B cell (primary cell): Measurements from ENCODE around the gene TEX13A. TPM values are rescaled to one million over a fixed set of nuclear protein-coding genes. Genes with fewer than 3 reads are reported as not detected.

Source experiments
- ATAC-seq: fragments of 200-7000 bp; cut with Tn5 transposase; one replicate; pipeline ENCODE4 v1.10.0; 2021; ENCODE audit warnings: low read depth, mild to moderate bottlenecking, moderate number of reproducible peaks, moderate library complexity
- CTCF ChIA-PET: fragments of 350-600 bp; sonication (Branson Sonifier 250); formaldehyde crosslinking; loops from one replicate; lab custom pipeline; 2021; ENCODE audit warnings: antibody characterized with exemption, inconsistent platforms; lab: Charles Lee
- POLR2A ChIA-PET: fragments of 350-600 bp; sonication (Branson Sonifier 250); formaldehyde crosslinking; loops from one replicate; lab custom pipeline; 2021; ENCODE audit warnings: antibody characterized with exemption; lab: Charles Lee
- DNase-seq: peaks from one replicate; pipeline ENCODE4 v3.0.0; 2013
- H2AFZ ChIP-seq: 2 replicates; pipeline ENCODE4 v1.6.1; 2012; ENCODE audit warnings: mild to moderate bottlenecking, low read depth, low read length; ENCODE audit not compliant: insufficient read depth, poor library complexity, severe bottlenecking
- H3K27ac ChIP-seq, 2 donors: 1 replicate in 1 of 2; 2 replicates in 1 of 2; pipeline ENCODE4 v1.5.1; 2012 to 2013; ENCODE audit warnings: low read length in 2 of 2, mild to moderate bottlenecking in 2 of 2, moderate library complexity in 1 of 2
- H3K27me3 ChIP-seq, 4 experiments: fragments of 200-600 bp in 1 of 4; sonication (generic) in 1 of 4; replicated peaks in 1 of 4; 1 replicate in 2 of 4; 2 replicates in 2 of 4; pipeline versions ENCODE4 v1.6.1 to v1.7.0; 2013 to 2016; ENCODE audit warnings: low read length in 3 of 4, mild to moderate bottlenecking in 2 of 4, mixed read lengths in 1 of 4, moderate library complexity in 1 of 4; ENCODE audit not compliant: insufficient read depth in 4 of 4, control insufficient read depth in 3 of 4; ENCODE audit errors: control extremely low read depth in 1 of 4
- H3K36me3 ChIP-seq, 2 experiments: replicated peaks in 1 of 2; 1 replicate in 1 of 2; 2 replicates in 1 of 2; pipeline versions ENCODE4 v1.6.1 to v1.7.1; 2013; ENCODE audit warnings: low read length in 1 of 2; ENCODE audit not compliant: insufficient read depth in 2 of 2, control insufficient read depth in 1 of 2; ENCODE audit errors: control extremely low read depth in 1 of 2, extremely low read depth in 1 of 2
- H3K4me1 ChIP-seq, 2 donors: fragments of 200-600 bp in 1 of 2; sonication (generic) in 1 of 2; 1 replicate in 1 of 2; 2 replicates in 1 of 2; pipeline versions ENCODE4 v1.5.1 to v1.6.1; 2013 to 2017; ENCODE audit warnings: low read length in 2 of 2; ENCODE audit not compliant: control insufficient read depth in 2 of 2, insufficient read depth in 2 of 2
- H3K4me2 ChIP-seq: replicated peaks from 2 replicates; pipeline ENCODE3; 2012; ENCODE audit warnings: mild to moderate bottlenecking, low read depth, low read length; ENCODE audit not compliant: poor library complexity, severe bottlenecking
- H3K4me3 ChIP-seq, 5 experiments: fragments of 200-600 bp in 1 of 5; sonication (generic) in 1 of 5; 1 replicate in 3 of 5; 2 replicates in 2 of 5; pipeline versions ENCODE4 v1.5.1 to v1.7.0; 2011 to 2016; ENCODE audit warnings: low read length in 4 of 5, mild to moderate bottlenecking in 4 of 5, low read depth in 2 of 5, control low read depth in 1 of 5, moderate library complexity in 1 of 5; ENCODE audit not compliant: insufficient read depth in 1 of 5; ENCODE audit errors: control extremely low read depth in 1 of 5, extremely low read depth in 1 of 5
- H3K79me2 ChIP-seq: fragments of 200-600 bp; sonication (generic); one replicate; pipeline ENCODE4 v1.6.0; 2016; ENCODE audit warnings: low read length; ENCODE audit not compliant: control insufficient read depth, insufficient read depth
- H3K9ac ChIP-seq: fragments of 200-600 bp; sonication (generic); 2 replicates; pipeline ENCODE4 v1.6.1; 2017; ENCODE audit warnings: mild to moderate bottlenecking, low read length, moderate library complexity
- H3K9me3 ChIP-seq, 3 donors: one replicate each; pipeline versions ENCODE4 v1.6.1 to v1.7.1; 2013; ENCODE audit warnings: low read length in 2 of 3; ENCODE audit not compliant: control insufficient read depth in 2 of 3, insufficient read depth in 1 of 3; ENCODE audit errors: control extremely low read depth in 1 of 3
- H4K20me1 ChIP-seq: 2 replicates; pipeline ENCODE4 v1.6.0; 2012; ENCODE audit warnings: mild to moderate bottlenecking, low read length; ENCODE audit not compliant: insufficient read depth, control insufficient read depth, poor library complexity, severe bottlenecking
- H3K27ac Mint-ChIP-seq: one replicate; pipeline ENCODE4 v1.8.0; 2021; ENCODE audit warnings: mixed read lengths
- H3K27me3 Mint-ChIP-seq: one replicate; pipeline ENCODE4 v1.8.0; 2021; ENCODE audit warnings: mixed read lengths
- H3K4me1 Mint-ChIP-seq: one replicate; pipeline ENCODE4 v1.8.0; 2021; ENCODE audit warnings: mixed read lengths
- H3K4me3 Mint-ChIP-seq: one replicate; pipeline ENCODE4 v1.8.0; 2021; ENCODE audit warnings: mixed read lengths
- H3K9me3 Mint-ChIP-seq: one replicate; pipeline ENCODE4 v1.8.0; 2022; ENCODE audit warnings: mixed read lengths; ENCODE audit not compliant: insufficient read depth
- CTCF ChIP-seq: fragments of 200-600 bp; IDR thresholded peaks from one replicate; pipeline ENCODE4 v1.8.0; 2022; ENCODE audit warnings: antibody characterized with exemption, mild to moderate bottlenecking
- EZH2 ChIP-seq: IDR thresholded peaks from 2 replicates; pipeline ENCODE4 v1.6.1; 2012; ENCODE audit warnings: borderline replicate concordance, low read depth, mild to moderate bottlenecking, moderate library complexity, low read length; ENCODE audit not compliant: insufficient read depth, poor library complexity, severe bottlenecking
- WGBS: methylation state at CpG from one replicate; pipeline ENCODE4 v1.1.5; 2013; ENCODE audit warnings: missing lambda C conversion rate; ENCODE audit not compliant: insufficient coverage; 5-methylcytosine and 5-hydroxymethylcytosine counted together
- intact Hi-C: fragments of 100-400 bp; cut with micrococcal nuclease; formaldehyde crosslinking; loops from one replicate; pipeline ENCODE4 v1.10.0; 2022
- polyA plus RNA-seq: library from polyadenylated mRNA; depleted of rRNA; stranded (reverse); fragments of >200 nt; gene quantifications from 2 replicates; pipeline ENCODE4 v1.2.3, GENCODE V29; 2012
- total RNA-seq, 2 donors: library from RNA; stranded (reverse); fragments of 120-200 nt in 1 of 2; gene quantifications; 1 replicate in 1 of 2; 2 replicates in 1 of 2; pipeline versions ENCODE4 v1.2.3 to v1.2.4, GENCODE V29; 2013 to 2022

TEX13A gene
- total and polyA plus RNA-seq, 2 donors (not counting 1 experiment from before 2014, with no cell fraction given), result not detected

GRCh38 chrX:105219454-105220401, 766 bp downstream of the TEX13A start:
- H3K9ac ChIP-seq, result no peak overlapping the region
- TF ChIP-seq EZH2, result no peak
- no peak for TF ChIP-seq CTCF
- H3K27ac ChIP-seq, result no peak overlapping the region
- WGBS, result 90% methylated on average over 14 of the region's 26 CpGs
- no peak overlapping the region for H3K4me2 ChIP-seq
- ChIA-PET POLR2A (no interaction called here), CTCF (no interaction called here)
- no peak overlapping the region for H3K27ac Mint-ChIP-seq
- no peaks in the 10 kb centered on the region for H3K4me1 Mint-ChIP-seq
- no peaks in the 10 kb centered on the region for H4K20me1 ChIP-seq
- H3K4me3 ChIP-seq, result no peak overlapping the region
- no peaks in the 10 kb centered on the region for H3K79me2 ChIP-seq
- no peak overlapping the region for H3K4me3 Mint-ChIP-seq
- H3K4me1 ChIP-seq, result no peaks in the 10 kb centered on the region
- H3K36me3 ChIP-seq, result no peaks in the 10 kb centered on the region
- H3K9me3 Mint-ChIP-seq, result no peaks in the 10 kb centered on the region
- no peaks in the 10 kb centered on the region for H3K27me3 Mint-ChIP-seq
- peaks cover 0 to 5% (median 0%) of the 10 kb centered on the region in 3 donors for H3K9me3 ChIP-seq
- no peak for DNase-seq
- H2AFZ ChIP-seq, result no peak overlapping the region
- intact Hi-C loops, result no loop called here
- no peaks in the 10 kb centered on the region for H3K27me3 ChIP-seq
- no peak for ATAC-seq

- Histone ChIP-seq H3K4me1 (no peaks in the 10 kb centered on the region), H2AFZ (no peak overlapping the region), H3K27ac (no peak overlapping the region), H3K4me3 (no peak overlapping the region), H3K4me2 (no peak overlapping the region), H3K9ac (no peak overlapping the region), H3K36me3 (no peaks in the 10 kb centered on the region), H3K27me3 (no peaks in the 10 kb centered on the region), H3K79me2 (no peaks in the 10 kb centered on the region), H4K20me1 (no peaks in the 10 kb centered on the region), H3K9me3 (no peaks in the 10 kb centered on the region)
- no CpG with 5 or more reads among the region's 3 CpGs for WGBS
- DNase-seq, result no peak
- Mint-ChIP-seq H3K4me1 (no peaks in the 10 kb centered on the region), H3K4me3 (no peak overlapping the region), H3K27me3 (no peaks in the 10 kb centered on the region), H3K27ac (no peak overlapping the region), H3K9me3 (no peaks in the 10 kb centered on the region)
- no peak for ATAC-seq
- TF ChIP-seq CTCF, result no peak
- no peak for TF ChIP-seq EZH2
- ChIA-PET CTCF (no interaction called here), POLR2A (no interaction called here)
- intact Hi-C loops, result no loop called here
These were observed 9.4 kb downstream of the TEX13A start for GRCh38 chrX:105211066-105211575.
